ENCODE measurements around the gene FRS3. TPM values are rescaled to one million over a fixed set of nuclear protein-coding genes. Genes with fewer than 3 reads are reported as not detected.
A peak's percentile ranks its signal among the peaks of the same experiment; 100 is the strongest.

FRS3 gene
- total and polyA plus RNA-seq, 2 of the 13 experiments (the other 11 are each of a cell fraction or from before 2014, with no cell fraction given): 3.0 to 7.4 TPM

GRCh38 chr6:41741625-41742490, 37.8 kb downstream of the FRS3 start (continued):
- TF ChIP-seq NFAT5 (CRISPR knock-in tag; IDR thresholded peaks at IDR 0.05) (no peak), RERE (CRISPR knock-in tag; IDR thresholded peaks at IDR 0.05; ENCODE audit: low read depth) (no peak), ZNF556 (CRISPR knock-in tag; IDR thresholded peaks at IDR 0.05; ENCODE audit: borderline replicate concordance) (no peak), PLSCR1 (CRISPR knock-in tag; IDR thresholded peaks at IDR 0.05; ENCODE audit: borderline replicate concordance) (no peak), ZFP36L2 (CRISPR knock-in tag; IDR thresholded peaks at IDR 0.05) (no peak), ZNF513 (CRISPR knock-in tag; conservative IDR thresholded peaks at IDR 0.05) (no peak), ZNF121 (CRISPR knock-in tag; IDR thresholded peaks at IDR 0.05) (0 out of 2 replicates have a peak, but pooled peaks have one; percentile 26), ETV6 (CRISPR knock-in tag; conservative IDR thresholded peaks at IDR 0.05) (no peak), ZKSCAN1 (IDR thresholded peaks at IDR 0.05; ENCODE audit: low read length) (no peak), ZNF281 (CRISPR knock-in tag; IDR thresholded peaks at IDR 0.05; ENCODE audit: borderline replicate concordance) (0 out of 2 replicates have a peak, but pooled peaks have one; percentile 44)
